Activated effector memory CD4-positive, alpha-beta T cell treated with anti-CD3 and anti-CD28 coated beads, Interleukin-2, amount 50 U/mL, for 16 hours (primary cell): ENCODE measurements around the gene HSFX2.
"Not testable (repeated sequence)": the region's sequence is repeated elsewhere in the genome, so short reads cannot be mapped to it uniquely, and the experiment has no call there.

ENCODE experiments used
- DNase-seq: peaks from one replicate; pipeline ENCODE4 v3.0.0-alpha.2; 2020

The HSFX2 gene

GRCh38 chrX:149585631-149586030 is 9.5 kb downstream of the HSFX2 start:
- DNase-seq, result not testable (repeated sequence)

GRCh38 chrX:149573456-149573855 is 21.7 kb downstream of the HSFX2 start:
- DNase-seq, result not testable (repeated sequence)

DNA sequence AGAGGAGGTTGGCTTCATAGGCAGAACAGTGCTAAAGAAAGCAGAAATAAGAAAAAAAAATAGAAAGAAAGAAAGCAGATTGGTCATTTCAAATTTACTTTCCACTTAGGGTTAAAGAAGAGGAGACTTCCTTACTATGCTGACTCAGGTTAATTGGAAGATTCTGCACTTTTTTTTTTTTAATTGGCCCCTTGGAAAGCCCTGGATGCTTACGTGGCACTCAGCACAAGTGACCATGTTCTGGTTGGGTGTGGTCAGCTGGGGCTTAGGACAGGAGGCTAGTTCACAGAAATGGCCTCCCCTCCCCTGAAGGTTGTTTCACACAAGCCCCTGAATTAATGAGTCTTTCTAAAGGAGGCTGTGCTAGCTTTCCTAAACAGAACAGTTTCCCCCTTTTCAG is 22.4 kb downstream of the HSFX2 start:
- no peak for DNase-seq

DNA sequence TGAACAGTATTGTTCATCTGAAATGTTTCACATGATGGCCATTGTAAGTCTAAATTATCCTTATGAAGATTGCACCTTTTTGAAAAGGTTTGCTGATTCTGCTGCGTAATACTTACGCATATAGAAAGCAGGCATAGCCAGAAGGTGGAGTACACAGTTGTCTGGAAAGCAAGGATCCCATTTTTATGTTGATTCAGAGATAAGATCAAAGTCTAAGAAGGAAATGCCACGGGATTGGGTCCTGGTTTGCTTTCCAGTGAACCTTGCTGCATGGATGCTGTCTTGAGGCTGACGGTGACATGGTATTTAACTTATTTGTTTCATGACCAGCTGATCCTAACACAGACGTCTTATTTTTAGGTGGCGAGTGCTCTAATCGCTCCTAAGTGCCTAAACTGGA is 23.3 kb downstream of the HSFX2 start:
- DNase-seq, result no peak

DNA sequence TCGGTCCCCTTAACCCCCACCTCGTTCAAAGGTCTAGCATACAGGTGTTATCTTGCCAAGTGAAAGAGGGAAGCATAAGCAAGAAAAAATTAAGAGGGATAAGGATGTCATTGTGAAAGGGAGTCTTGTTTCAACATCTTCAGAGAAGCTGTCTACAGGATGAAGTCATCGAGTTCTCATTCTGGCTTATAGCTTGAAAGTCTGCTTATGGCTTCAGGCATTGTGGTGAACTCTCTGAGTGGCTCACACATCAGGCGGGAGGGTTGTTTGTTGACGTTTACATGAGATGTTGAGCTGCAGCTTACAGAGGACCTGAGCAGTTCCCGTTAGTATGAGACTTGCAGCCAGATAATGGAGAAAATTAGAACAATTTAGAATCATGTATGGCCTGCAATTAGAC is 24.4 kb downstream of the HSFX2 start:
- no peak for DNase-seq

GRCh38 chrX:149569770-149570169 is 25.3 kb downstream of the HSFX2 start:
- no peak for DNase-seq

DNA sequence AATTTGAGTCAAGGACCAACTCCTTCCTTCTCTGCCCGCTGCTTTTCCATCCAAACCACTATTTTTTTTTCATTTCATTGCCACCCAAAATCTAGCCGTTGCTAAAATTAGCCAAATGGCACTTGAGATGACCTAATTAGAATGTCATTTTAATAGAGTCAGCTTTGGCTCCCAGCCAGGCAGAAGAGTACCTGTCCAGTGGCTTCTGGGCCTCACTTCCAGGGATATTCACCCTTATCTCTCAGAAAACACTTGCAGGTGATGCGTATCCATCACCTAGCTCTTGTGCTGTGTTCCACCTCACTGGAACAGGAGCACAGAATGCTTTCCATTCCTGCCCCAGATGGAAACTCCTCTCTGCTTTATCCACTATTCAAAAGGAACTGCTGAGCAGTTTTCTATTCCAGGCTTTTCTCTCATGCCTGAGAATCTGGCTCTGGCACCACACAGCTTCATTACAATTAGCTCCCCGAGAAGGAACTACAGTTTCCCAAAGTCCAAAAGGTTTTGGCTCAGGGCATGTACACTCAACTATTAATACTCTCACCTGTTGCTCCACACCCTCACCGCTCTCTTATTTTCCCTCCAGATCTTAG is 26.3 kb downstream of the HSFX2 start:
- DNase-seq, result no peak

GRCh38 chrX:149567621-149568417 is 27.3 kb downstream of the HSFX2 start:
- no peak for DNase-seq

- DNase-seq, result no peak
These were observed 31.8 kb downstream of the HSFX2 start for GRCh38 chrX:149563359-149563758.

DNA sequence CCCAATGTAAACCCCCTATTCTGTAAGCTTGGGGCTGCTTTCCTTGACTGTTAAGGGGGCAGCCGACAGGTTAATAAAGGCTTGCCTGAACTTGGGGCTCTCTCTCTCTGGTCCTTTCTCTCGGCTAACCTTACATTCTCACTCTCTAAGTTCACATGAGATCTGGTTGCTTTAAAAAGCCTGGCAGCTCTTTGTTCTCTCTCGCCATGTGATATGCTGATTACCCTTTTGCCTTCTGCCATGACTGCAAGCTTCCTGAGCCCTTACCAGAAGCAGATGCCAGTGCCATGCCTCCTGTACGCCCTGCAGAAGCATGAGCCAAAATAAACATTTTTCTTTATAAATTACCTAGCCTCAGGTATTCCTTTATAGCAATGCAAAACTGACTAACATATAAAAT is 39.9 kb downstream of the HSFX2 start:
- not testable (repeated sequence) for DNase-seq

GRCh38 chrX:149551939-149552248 is 43.2 kb downstream of the HSFX2 start:
- DNase-seq, result not testable (repeated sequence)

- DNase-seq, result not testable (repeated sequence)
These were observed 43.7 kb downstream of the HSFX2 start for GRCh38 chrX:149551245-149551938.

DNA sequence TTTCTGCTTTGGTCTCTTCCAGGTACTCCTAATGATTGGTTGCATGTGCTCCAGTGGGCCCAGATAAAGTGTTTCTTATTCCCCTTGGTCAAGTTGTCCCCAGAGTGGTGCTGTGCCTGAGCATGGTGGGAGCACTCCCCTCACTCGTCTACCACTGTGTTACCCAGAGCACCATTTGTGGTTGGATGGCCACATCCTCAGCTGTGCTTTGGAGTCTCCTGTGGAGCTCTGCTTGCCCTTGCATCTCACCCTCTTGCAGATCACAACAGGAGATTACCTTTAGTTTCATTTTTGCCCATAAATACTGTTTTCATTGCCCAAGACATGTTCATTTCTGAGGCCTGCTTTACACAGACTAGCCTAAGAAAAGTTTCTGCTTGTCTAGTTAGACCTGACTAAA is 44.7 kb downstream of the HSFX2 start:
- not testable (repeated sequence) for DNase-seq

- DNase-seq, result not testable (repeated sequence)
These were observed 45.4 kb downstream of the HSFX2 start, which contains the start of gene HSFX3 for GRCh38 chrX:149549701-149550100. TSS of gene HSFX3 (minus strand) at chrX:149549924. CDS start at chrX:149549852, 72 bp downstream.

DNA sequence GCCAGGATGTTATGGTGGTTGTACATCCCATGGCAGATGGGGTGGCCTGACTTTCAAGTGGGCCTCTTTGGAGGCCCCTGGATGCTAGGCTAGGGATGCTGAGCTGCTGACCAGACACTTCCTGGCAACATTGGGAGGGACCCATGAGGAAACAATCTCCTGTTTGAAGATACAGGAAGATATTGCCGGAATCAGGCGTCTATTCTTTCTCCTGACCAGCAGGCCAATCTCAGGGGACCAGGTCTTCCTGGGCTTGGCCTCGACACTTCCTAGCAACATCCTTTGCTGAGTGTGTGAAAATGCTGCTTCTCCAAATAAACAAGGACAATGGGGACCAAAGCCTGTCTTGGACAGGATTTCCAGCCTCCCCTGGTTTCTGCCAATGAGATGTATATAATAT is 47.3 kb downstream of the HSFX2 start:
- not testable (repeated sequence) for DNase-seq

DNA sequence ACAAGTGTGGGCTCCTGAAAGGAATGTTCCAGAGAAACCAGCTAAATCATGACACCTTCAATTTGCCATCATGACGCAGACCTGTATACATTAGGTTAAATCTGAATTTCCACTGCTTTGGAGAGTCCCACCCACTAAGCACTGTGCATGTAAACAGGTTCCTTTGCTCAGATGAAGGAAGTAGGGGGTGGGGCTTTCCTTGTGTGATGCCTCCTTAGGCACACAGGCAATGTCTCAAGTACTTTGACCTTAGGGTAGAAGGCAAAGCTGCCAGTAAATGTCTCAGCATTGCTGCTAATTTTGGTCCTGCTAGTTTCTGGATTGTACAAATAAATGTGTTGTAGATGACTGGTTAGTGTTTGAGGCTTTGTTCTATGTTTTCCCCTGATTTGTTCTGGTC is 48.2 kb downstream of the HSFX2 start:
- not testable (repeated sequence) for DNase-seq

GRCh38 chrX:149545545-149546543 is 49.3 kb downstream of the HSFX2 start:
- DNase-seq, result not testable (repeated sequence)
